Measurements from ENCODE around the gene CYP4F8. TPM values are rescaled to one million over a fixed set of nuclear protein-coding genes. Genes with fewer than 3 reads are reported as not detected.

Gene CYP4F8
- total RNA-seq, 1 experiment from 2014 or later, result not detected

DNA sequence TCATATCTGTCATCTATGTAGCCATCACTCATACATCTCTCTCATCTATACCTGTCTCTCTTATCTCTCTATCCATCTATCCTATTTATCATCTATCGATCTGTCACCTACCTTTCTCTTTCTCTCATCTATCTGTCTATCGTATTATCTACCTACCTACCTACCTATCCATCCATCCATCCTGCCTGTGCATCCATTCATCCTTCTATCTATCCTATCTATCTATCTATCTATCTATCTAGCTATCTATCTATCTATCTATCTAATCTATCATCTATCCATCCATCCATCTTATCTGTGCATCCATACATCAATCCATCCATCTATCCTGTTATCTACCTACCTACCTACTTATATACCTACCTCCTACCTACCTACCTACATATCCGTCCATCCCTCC is 44.6 kb upstream of the CYP4F8 start (continued):
- TF ChIP-seq, protein P1, sequence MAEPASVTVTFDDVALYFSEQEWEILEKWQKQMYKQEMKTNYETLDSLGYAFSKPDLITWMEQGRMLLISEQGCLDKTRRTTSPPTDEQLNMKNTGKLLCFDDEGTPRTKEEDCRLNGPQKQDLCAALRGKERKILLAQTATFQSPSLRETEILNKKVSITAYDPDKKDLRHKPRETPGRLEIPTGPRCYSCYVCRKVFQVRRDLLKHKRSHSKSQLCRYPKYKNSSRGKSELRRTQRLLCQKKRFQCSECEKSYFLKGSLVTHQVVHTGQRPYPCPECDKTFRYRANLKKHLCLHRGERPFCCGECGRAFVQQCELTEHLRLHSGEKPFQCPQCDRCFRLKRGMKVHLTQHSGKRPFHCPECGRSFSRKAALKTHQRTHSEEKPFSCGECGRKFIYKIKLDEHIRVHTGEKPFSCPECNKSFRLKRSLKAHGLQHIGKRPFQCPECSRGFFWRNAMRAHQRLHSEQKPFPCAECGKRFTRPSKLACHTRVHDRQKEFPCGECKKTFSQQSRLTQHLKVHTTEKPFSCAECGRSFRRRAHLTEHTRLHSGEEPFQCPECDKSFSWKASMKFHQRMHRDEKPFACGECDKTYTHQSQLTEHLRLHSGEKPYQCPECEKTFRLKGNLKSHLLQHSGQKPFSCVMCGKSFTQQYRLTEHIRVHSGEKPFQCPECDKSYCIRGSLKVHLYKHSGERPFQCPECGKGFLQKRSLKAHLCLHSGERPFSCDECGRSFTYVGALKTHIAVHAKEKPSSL (CRISPR knock-in tag; conservative IDR thresholded peaks at IDR 0.05), result no peak
- no peak for TF ChIP-seq GTF2I (CRISPR knock-in tag; conservative IDR thresholded peaks at IDR 0.05)
- TF ChIP-seq, protein P2, sequence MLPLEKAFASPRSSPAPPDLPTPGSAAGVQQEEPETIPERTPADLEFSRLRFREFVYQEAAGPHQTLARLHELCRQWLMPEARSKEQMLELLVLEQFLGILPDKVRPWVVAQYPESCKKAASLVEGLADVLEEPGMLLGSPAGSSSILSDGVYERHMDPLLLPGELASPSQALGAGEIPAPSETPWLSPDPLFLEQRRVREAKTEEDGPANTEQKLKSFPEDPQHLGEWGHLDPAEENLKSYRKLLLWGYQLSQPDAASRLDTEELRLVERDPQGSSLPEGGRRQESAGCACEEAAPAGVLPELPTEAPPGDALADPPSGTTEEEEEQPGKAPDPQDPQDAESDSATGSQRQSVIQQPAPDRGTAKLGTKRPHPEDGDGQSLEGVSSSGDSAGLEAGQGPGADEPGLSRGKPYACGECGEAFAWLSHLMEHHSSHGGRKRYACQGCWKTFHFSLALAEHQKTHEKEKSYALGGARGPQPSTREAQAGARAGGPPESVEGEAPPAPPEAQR (CRISPR knock-in tag; IDR thresholded peaks at IDR 0.05), result no peak
- no peak for TF ChIP-seq ZNF219 (CRISPR knock-in tag; IDR thresholded peaks at IDR 0.05; ENCODE audit: borderline replicate concordance)
- no peak for TF ChIP-seq KAT7 (CRISPR knock-in tag; IDR thresholded peaks at IDR 0.05; ENCODE audit: borderline replicate concordance)
- TF ChIP-seq ATF1 (CRISPR knock-in tag; IDR thresholded peaks at IDR 0.05), result no peak
- TF ChIP-seq, protein P3, sequence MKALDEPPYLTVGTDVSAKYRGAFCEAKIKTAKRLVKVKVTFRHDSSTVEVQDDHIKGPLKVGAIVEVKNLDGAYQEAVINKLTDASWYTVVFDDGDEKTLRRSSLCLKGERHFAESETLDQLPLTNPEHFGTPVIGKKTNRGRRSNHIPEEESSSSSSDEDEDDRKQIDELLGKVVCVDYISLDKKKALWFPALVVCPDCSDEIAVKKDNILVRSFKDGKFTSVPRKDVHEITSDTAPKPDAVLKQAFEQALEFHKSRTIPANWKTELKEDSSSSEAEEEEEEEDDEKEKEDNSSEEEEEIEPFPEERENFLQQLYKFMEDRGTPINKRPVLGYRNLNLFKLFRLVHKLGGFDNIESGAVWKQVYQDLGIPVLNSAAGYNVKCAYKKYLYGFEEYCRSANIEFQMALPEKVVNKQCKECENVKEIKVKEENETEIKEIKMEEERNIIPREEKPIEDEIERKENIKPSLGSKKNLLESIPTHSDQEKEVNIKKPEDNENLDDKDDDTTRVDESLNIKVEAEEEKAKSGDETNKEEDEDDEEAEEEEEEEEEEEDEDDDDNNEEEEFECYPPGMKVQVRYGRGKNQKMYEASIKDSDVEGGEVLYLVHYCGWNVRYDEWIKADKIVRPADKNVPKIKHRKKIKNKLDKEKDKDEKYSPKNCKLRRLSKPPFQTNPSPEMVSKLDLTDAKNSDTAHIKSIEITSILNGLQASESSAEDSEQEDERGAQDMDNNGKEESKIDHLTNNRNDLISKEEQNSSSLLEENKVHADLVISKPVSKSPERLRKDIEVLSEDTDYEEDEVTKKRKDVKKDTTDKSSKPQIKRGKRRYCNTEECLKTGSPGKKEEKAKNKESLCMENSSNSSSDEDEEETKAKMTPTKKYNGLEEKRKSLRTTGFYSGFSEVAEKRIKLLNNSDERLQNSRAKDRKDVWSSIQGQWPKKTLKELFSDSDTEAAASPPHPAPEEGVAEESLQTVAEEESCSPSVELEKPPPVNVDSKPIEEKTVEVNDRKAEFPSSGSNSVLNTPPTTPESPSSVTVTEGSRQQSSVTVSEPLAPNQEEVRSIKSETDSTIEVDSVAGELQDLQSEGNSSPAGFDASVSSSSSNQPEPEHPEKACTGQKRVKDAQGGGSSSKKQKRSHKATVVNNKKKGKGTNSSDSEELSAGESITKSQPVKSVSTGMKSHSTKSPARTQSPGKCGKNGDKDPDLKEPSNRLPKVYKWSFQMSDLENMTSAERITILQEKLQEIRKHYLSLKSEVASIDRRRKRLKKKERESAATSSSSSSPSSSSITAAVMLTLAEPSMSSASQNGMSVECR (CRISPR knock-in tag; IDR thresholded peaks at IDR 0.05; ENCODE audit: borderline replicate concordance), result no peak

DNA sequence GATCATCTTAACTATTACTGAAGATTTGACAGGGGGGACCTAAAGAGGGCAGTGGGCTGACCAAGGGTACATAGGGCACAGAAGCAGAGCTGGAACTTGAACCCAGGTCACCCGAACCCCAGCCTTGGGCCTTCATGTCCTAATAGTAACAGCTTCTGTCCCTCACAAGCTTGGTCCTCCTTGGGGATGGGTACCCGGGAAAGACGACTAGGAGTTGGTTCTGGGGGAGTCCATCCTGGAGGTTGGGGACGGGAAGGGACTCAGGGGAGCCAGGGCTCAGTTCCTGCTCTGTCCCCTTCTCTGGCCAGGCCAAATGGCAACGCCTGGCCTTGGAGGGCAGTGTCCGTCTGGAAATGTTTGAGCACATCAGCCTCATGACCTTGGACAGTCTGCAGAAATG is 39.6 kb upstream of the CYP4F8 start:
- Mint-ChIP-seq H3K27ac (no peak overlapping the region), H3K9me3 (peaks cover 52% of the 10 kb centered on the region), H3K4me1 (no peaks in the 10 kb centered on the region), H3K36me3 (peaks cover 13% of the 10 kb centered on the region), H3K27me3 (ENCODE audit: low read depth) (peaks cover 25% of the 10 kb centered on the region), H3K4me3 (no peak overlapping the region)
- CTCF ChIA-PET, result interaction anchor here (0.6 kb wide), 1 partner anchor 535 kb away, joined by 3 read pairs; no protein-coding TSS in a partner anchor
- DNase-seq (ENCODE audit: low spot score), result no peak
- POLR2A ChIA-PET, result no interaction called here
- TF ChIP-seq RORB (CRISPR knock-in tag; IDR thresholded peaks at IDR 0.05) (no peak), FOXK1 (CRISPR knock-in tag; IDR thresholded peaks at IDR 0.05) (no peak), NFATC4 (CRISPR knock-in tag; IDR thresholded peaks at IDR 0.05) (no peak), NR1H2 (CRISPR knock-in tag; IDR thresholded peaks at IDR 0.05) (no peak), ZNF232 (CRISPR knock-in tag; IDR thresholded peaks at IDR 0.05) (no peak)
- TF ChIP-seq, protein P4, sequence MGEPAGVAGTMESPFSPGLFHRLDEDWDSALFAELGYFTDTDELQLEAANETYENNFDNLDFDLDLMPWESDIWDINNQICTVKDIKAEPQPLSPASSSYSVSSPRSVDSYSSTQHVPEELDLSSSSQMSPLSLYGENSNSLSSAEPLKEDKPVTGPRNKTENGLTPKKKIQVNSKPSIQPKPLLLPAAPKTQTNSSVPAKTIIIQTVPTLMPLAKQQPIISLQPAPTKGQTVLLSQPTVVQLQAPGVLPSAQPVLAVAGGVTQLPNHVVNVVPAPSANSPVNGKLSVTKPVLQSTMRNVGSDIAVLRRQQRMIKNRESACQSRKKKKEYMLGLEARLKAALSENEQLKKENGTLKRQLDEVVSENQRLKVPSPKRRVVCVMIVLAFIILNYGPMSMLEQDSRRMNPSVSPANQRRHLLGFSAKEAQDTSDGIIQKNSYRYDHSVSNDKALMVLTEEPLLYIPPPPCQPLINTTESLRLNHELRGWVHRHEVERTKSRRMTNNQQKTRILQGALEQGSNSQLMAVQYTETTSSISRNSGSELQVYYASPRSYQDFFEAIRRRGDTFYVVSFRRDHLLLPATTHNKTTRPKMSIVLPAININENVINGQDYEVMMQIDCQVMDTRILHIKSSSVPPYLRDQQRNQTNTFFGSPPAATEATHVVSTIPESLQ (CRISPR knock-in tag; IDR thresholded peaks at IDR 0.05), result no peak
- ATAC-seq, result no peak

DNA sequence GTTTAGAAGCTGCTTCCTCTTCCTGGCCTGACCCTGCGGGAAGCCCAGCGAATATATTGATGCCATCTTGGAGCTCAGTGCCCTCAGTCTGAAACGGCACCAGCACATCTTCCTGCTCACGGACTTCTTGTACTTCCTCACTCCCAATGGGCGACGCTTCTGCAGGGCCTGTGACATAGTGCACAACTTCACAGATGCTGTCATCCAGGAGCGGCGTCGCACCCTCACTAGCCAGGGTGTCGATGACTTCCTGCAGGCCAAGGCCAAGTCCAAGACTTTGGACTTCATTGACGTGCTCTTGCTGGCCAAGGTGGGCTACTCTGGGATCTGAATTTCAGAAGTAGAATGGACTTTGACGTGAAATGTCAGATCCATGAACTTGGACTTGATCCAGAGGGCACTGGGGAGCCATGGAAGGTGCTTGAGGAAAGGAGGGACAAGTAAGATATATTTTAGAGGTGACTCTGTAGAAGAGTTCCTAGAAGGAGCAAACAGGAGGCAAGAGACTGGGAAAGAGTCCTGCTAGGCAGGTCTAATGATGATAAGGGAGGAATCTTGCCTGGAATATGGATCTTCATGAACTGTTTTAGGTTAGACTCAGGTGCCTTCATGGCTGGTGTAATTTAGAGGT is 38.4 kb upstream of the CYP4F8 start:
- H3K4me3 Mint-ChIP-seq, result no peak overlapping the region
- H3K27ac Mint-ChIP-seq, result no peak overlapping the region
- no peak for ATAC-seq
- CTCF ChIA-PET, result interaction anchor here (1.7 kb wide), 1 partner anchor 21 kb away, joined by 4 read pairs; no protein-coding TSS in a partner anchor
- peaks cover 13% of the 10 kb centered on the region for H3K36me3 Mint-ChIP-seq
- no peaks in the 10 kb centered on the region for H3K4me1 Mint-ChIP-seq
- peaks cover 44% of the 10 kb centered on the region for H3K9me3 Mint-ChIP-seq
- POLR2A ChIA-PET, result no interaction called here
- no peak for DNase-seq (ENCODE audit: low spot score)
- peaks cover 28% of the 10 kb centered on the region for H3K27me3 Mint-ChIP-seq (ENCODE audit: low read depth)
- TF ChIP-seq CBFB (CRISPR knock-in tag; IDR thresholded peaks at IDR 0.05; ENCODE audit: low read depth) (no peak), TEAD1 (CRISPR knock-in tag; IDR thresholded peaks at IDR 0.05) (no peak), GTF2I (CRISPR knock-in tag; conservative IDR thresholded peaks at IDR 0.05) (no peak)
- TF ChIP-seq, protein P5, sequence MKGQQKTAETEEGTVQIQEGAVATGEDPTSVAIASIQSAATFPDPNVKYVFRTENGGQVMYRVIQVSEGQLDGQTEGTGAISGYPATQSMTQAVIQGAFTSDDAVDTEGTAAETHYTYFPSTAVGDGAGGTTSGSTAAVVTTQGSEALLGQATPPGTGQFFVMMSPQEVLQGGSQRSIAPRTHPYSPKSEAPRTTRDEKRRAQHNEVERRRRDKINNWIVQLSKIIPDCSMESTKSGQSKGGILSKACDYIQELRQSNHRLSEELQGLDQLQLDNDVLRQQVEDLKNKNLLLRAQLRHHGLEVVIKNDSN (CRISPR knock-in tag; IDR thresholded peaks at IDR 0.05), result no peak
- TF ChIP-seq, protein P6, sequence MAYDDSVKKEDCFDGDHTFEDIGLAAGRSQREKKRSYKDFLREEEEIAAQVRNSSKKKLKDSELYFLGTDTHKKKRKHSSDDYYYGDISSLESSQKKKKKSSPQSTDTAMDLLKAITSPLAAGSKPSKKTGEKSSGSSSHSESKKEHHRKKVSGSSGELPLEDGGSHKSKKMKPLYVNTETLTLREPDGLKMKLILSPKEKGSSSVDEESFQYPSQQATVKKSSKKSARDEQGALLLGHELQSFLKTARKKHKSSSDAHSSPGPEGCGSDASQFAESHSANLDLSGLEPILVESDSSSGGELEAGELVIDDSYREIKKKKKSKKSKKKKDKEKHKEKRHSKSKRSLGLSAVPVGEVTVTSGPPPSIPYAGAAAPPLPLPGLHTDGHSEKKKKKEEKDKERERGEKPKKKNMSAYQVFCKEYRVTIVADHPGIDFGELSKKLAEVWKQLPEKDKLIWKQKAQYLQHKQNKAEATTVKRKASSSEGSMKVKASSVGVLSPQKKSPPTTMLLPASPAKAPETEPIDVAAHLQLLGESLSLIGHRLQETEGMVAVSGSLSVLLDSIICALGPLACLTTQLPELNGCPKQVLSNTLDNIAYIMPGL (CRISPR knock-in tag; IDR thresholded peaks at IDR 0.05), result no peak

Measured in WTC11 (cell line).